Measurements from ENCODE around the gene PRDM11. TPM values are rescaled to one million over a fixed set of nuclear protein-coding genes. Genes with fewer than 3 reads are reported as not detected.

PRDM11 gene
- total RNA-seq, 1 donor from 2014 or later: 13.1 TPM

- Mint-ChIP-seq H3K27ac (ENCODE audit: unreplicated experiment) (no peak overlapping the region), H3K9me3 (no peaks in the 10 kb centered on the region), H3K27me3 (ENCODE audit: low read depth) (peaks cover 9% of the 10 kb centered on the region), H3K36me3 (ENCODE audit: low read depth) (no peaks in the 10 kb centered on the region), H3K4me3 (no peak overlapping the region), H3K4me1 (no peaks in the 10 kb centered on the region)
- TF ChIP-seq CTCF (conservative IDR thresholded peaks at IDR 0.05): no peak
- no peak for DNase-seq (ENCODE audit: low read depth, low spot score)
Observed at GRCh38 chr11:45106440-45106839, 40.0 kb upstream of the PRDM11 start.

GRCh38 chr11:45107029-45107428 is 39.4 kb upstream of the PRDM11 start:
- H3K36me3 Mint-ChIP-seq (ENCODE audit: low read depth): no peaks in the 10 kb centered on the region
- no peak for DNase-seq (ENCODE audit: low read depth, low spot score)
- no peaks in the 10 kb centered on the region for H3K9me3 Mint-ChIP-seq
- peaks cover 13% of the 10 kb centered on the region for H3K27me3 Mint-ChIP-seq (ENCODE audit: low read depth)
- no peak overlapping the region for H3K4me3 Mint-ChIP-seq
- no peak for TF ChIP-seq CTCF (conservative IDR thresholded peaks at IDR 0.05)
- H3K4me1 Mint-ChIP-seq: no peaks in the 10 kb centered on the region
- H3K27ac Mint-ChIP-seq (ENCODE audit: unreplicated experiment): no peak overlapping the region

- TF ChIP-seq CTCF (conservative IDR thresholded peaks at IDR 0.05): no peak
- no peaks in the 10 kb centered on the region for H3K9me3 Mint-ChIP-seq
- peaks cover 26% of the 10 kb centered on the region for H3K27me3 Mint-ChIP-seq (ENCODE audit: low read depth)
- H3K27ac Mint-ChIP-seq (ENCODE audit: unreplicated experiment): no peak overlapping the region
- H3K4me1 Mint-ChIP-seq: no peaks in the 10 kb centered on the region
- no peak overlapping the region for H3K4me3 Mint-ChIP-seq
- H3K36me3 Mint-ChIP-seq (ENCODE audit: low read depth): no peaks in the 10 kb centered on the region
- DNase-seq (ENCODE audit: low read depth, low spot score): no peak
Observed at GRCh38 chr11:45108070-45109064, 38.1 kb upstream of the PRDM11 start.

GRCh38 chr11:45109400-45109799 is 37.0 kb upstream of the PRDM11 start:
- H3K4me3 Mint-ChIP-seq: no peak overlapping the region
- no peak overlapping the region for H3K27ac Mint-ChIP-seq (ENCODE audit: unreplicated experiment)
- peaks cover 36% of the 10 kb centered on the region for H3K27me3 Mint-ChIP-seq (ENCODE audit: low read depth)
- no peaks in the 10 kb centered on the region for H3K4me1 Mint-ChIP-seq
- DNase-seq (ENCODE audit: low read depth, low spot score): no peak
- H3K36me3 Mint-ChIP-seq (ENCODE audit: low read depth): peaks cover 1% of the 10 kb centered on the region
- no peak for TF ChIP-seq CTCF (conservative IDR thresholded peaks at IDR 0.05)
- H3K9me3 Mint-ChIP-seq: no peaks in the 10 kb centered on the region

- DNase-seq (ENCODE audit: low read depth, low spot score): peak; percentile 48
- no peak overlapping the region for H3K27ac Mint-ChIP-seq (ENCODE audit: unreplicated experiment)
- peaks cover 43% of the 10 kb centered on the region for H3K27me3 Mint-ChIP-seq (ENCODE audit: low read depth)
Observed at GRCh38 chr11:45110562-45110961, 35.9 kb upstream of the PRDM11 start.

More at GRCh38 chr11:45110562-45110961, 35.9 kb upstream of the PRDM11 start:
- no peaks in the 10 kb centered on the region for H3K9me3 Mint-ChIP-seq
- H3K4me1 Mint-ChIP-seq: no peaks in the 10 kb centered on the region
- H3K4me3 Mint-ChIP-seq: no peak overlapping the region
- peaks cover 4% of the 10 kb centered on the region for H3K36me3 Mint-ChIP-seq (ENCODE audit: low read depth)
- TF ChIP-seq CTCF (conservative IDR thresholded peaks at IDR 0.05): peak; percentile 82

Data from neural crest cell (in vitro differentiated cells).